HCT116 (cell line): ENCODE results near the gene RELL1. TPM values are rescaled to one million over a fixed set of nuclear protein-coding genes. Genes with fewer than 3 reads are reported as not detected.

Source experiments
- ATAC-seq: fragments of 200-7000 bp; cut with Tn5 transposase; 2 replicates; pipeline ENCODE4 v1.9.1; 2020; ENCODE audit warnings: mild to moderate bottlenecking, moderate library complexity
- BruUV-seq: library from RNA; stranded (reverse); fragments of 400-500 nt; replicated peaks from 2 replicates; lab custom pipeline; 2021; lab: Mats Ljungman, UMichigan
- CTCF ChIA-PET: fragments of 300-600 bp; sonication (Branson Sonifier 250); formaldehyde crosslinking; loops from one replicate; lab custom pipeline; 2021; ENCODE audit warnings: antibody characterized with exemption; lab: Charles Lee
- POLR2A ChIA-PET: fragments of 300-600, 350-600 bp; sonication (Branson Sonifier 250); formaldehyde crosslinking; loops from one replicate; lab custom pipeline; 2021; ENCODE audit warnings: antibody characterized with exemption; lab: Charles Lee
- RAD21 ChIA-PET, 2 experiments: fragments of 300-600 bp; sonication (Branson Sonifier 250); formaldehyde crosslinking; loops; one replicate each; lab custom pipeline; 2023; ENCODE audit warnings: low total read pairs in 2 of 2; ENCODE audit not compliant: uncharacterized antibody in 2 of 2, unreplicated experiment in 2 of 2, low non-redundant PET in 1 of 2; lab: Charles Lee
- DNase-seq: peaks from one replicate; pipeline ENCODE4 v3.0.0-alpha.2; 2010; ENCODE audit warnings: low read depth, low spot score
- H2AFZ ChIP-seq: fragments of 200-600 bp; shearing (Covaris generic), sonication (generic); 2 replicates; pipeline ENCODE4 v1.6.1; 2017; ENCODE audit warnings: low read depth, mixed run types, mixed read lengths, antibody characterized with exemption, low read length; ENCODE audit not compliant: poor library complexity, severe bottlenecking
- H3K27ac ChIP-seq: 2 replicates; pipeline ENCODE4 v1.5.1; 2012; ENCODE audit warnings: low read depth, low read length
- H3K27me3 ChIP-seq: fragments of 200-600 bp; sonication (generic); 2 replicates; pipeline ENCODE4 v1.6.1; 2016; ENCODE audit warnings: mixed run types, low read length, mixed read lengths; ENCODE audit not compliant: insufficient read depth
- H3K36me3 ChIP-seq, 2 experiments: fragments of 200-500 bp in 1 of 2; fragments of 200-600 bp in 1 of 2; sonication (Bioruptor generic) in 1 of 2; sonication (generic) in 1 of 2; 2 replicates each; pipeline versions ENCODE4 v1.5.1 to v1.6.1; 2014 to 2016; ENCODE audit warnings: low read length in 2 of 2, inconsistent platforms in 1 of 2, mixed read lengths in 1 of 2, mixed run types in 1 of 2; ENCODE audit not compliant: insufficient read depth in 2 of 2, control insufficient read depth in 1 of 2
- H3K4me1 ChIP-seq, 2 experiments: fragments of 200-600 bp in 1 of 2; sonication (generic) in 1 of 2; 2 replicates each; pipeline versions ENCODE4 v1.5.1 to v1.6.1; 2012 to 2017; ENCODE audit warnings: low read length in 2 of 2, inconsistent platforms in 1 of 2, mild to moderate bottlenecking in 1 of 2, mixed read lengths in 1 of 2, mixed run types in 1 of 2, moderate library complexity in 1 of 2; ENCODE audit not compliant: insufficient read depth in 2 of 2, control insufficient read depth in 1 of 2
- H3K4me2 ChIP-seq: fragments of 200-600 bp; sonication (generic); 2 replicates; pipeline ENCODE4 v1.6.1; 2017; ENCODE audit warnings: mixed run types, low read length, mixed read lengths
- H3K4me3 ChIP-seq, 2 experiments: fragments of 200-600 bp in 1 of 2; sonication (generic) in 1 of 2; replicated peaks in 1 of 2; 2 replicates each; pipeline ENCODE4 v1.5.1; 2011 to 2016; ENCODE audit warnings: low read length in 2 of 2, control low read depth in 1 of 2, low read depth in 1 of 2, mild to moderate bottlenecking in 1 of 2, mixed read lengths in 1 of 2, mixed run types in 1 of 2
- H3K79me2 ChIP-seq: fragments of 200-600 bp; sonication (generic); 2 replicates; pipeline ENCODE4 v1.6.1; 2017; ENCODE audit warnings: mild to moderate bottlenecking, mixed run types, low read length, moderate library complexity, mixed read lengths; ENCODE audit not compliant: insufficient read depth
- H3K9ac ChIP-seq: fragments of 200-600 bp; sonication (generic); 2 replicates; pipeline ENCODE4 v1.6.1; 2016; ENCODE audit warnings: low read length, mixed read lengths
- H3K9me2 ChIP-seq: fragments of 200-600 bp; sonication (generic), shearing (Covaris generic); 2 replicates; pipeline ENCODE4 v1.6.1; 2017; ENCODE audit warnings: mixed run types, mild to moderate bottlenecking, moderate library complexity; ENCODE audit not compliant: insufficient read depth
- H3K9me3 ChIP-seq, 2 experiments: fragments of 200-500 bp in 1 of 2; fragments of 200-600 bp in 1 of 2; sonication (Bioruptor generic) in 1 of 2; sonication (generic) in 1 of 2; 2 replicates each; pipeline ENCODE4 v1.6.1; 2014 to 2017; ENCODE audit warnings: low read length in 2 of 2, mixed read lengths in 2 of 2, inconsistent platforms in 1 of 2, low read depth in 1 of 2, mild to moderate bottlenecking in 1 of 2, mixed run types in 1 of 2, moderate library complexity in 1 of 2; ENCODE audit not compliant: control insufficient read depth in 1 of 2, insufficient read depth in 1 of 2
- H4K20me1 ChIP-seq: fragments of 200-600 bp; sonication (generic), shearing (Covaris generic); 2 replicates; pipeline ENCODE4 v1.6.1; 2017; ENCODE audit warnings: mixed run types, mild to moderate bottlenecking, moderate library complexity; ENCODE audit not compliant: insufficient read depth
- CBX3 ChIP-seq: IDR thresholded peaks from 2 replicates; pipeline ENCODE4 v1.6.1; 2012; ENCODE audit warnings: low read depth
- CEBPB ChIP-seq: IDR thresholded peaks from 2 replicates; pipeline ENCODE4 v1.6.1; 2012; ENCODE audit warnings: low read depth
- CTCF ChIP-seq, 3 experiments: fragments of 200-600 bp in 1 of 3; sonication (generic) in 1 of 3; IDR thresholded peaks in 2 of 3; conservative IDR thresholded peaks in 1 of 3; 2 replicates each; pipeline ENCODE4 v1.5.1; 2012 to 2017; ENCODE audit warnings: low read depth in 2 of 3, low read length in 2 of 3, antibody characterized with exemption in 1 of 3, borderline replicate concordance in 1 of 3, control low read depth in 1 of 3, mild to moderate bottlenecking in 1 of 3, mixed read lengths in 1 of 3, mixed run types in 1 of 3, moderate library complexity in 1 of 3; ENCODE audit not compliant: insufficient read depth in 1 of 3
- EGR1 ChIP-seq: IDR thresholded peaks from 2 replicates; pipeline ENCODE4 v1.6.1; 2012; ENCODE audit warnings: low read depth
- ELF1 ChIP-seq: IDR thresholded peaks from 2 replicates; pipeline ENCODE4 v1.6.1; 2012; ENCODE audit warnings: low read depth, borderline replicate concordance
- EZH2phosphoT487 ChIP-seq: fragments of 200-600 bp; IDR thresholded peaks from 2 replicates; pipeline ENCODE4 v1.6.1; 2018; ENCODE audit warnings: antibody characterized with exemption, borderline replicate concordance
- FOSL1 ChIP-seq: IDR thresholded peaks from 2 replicates; pipeline ENCODE4 v1.6.1; 2012; ENCODE audit warnings: low read depth
- JUND ChIP-seq: IDR thresholded peaks from 2 replicates; pipeline ENCODE4 v1.6.1; 2012
- MAX ChIP-seq: IDR thresholded peaks from 2 replicates; pipeline ENCODE4 v1.6.1; 2012
- POLR2A ChIP-seq: IDR thresholded peaks from 2 replicates; pipeline ENCODE4 v1.7.0; 2011; ENCODE audit warnings: borderline replicate concordance; ENCODE audit not compliant: insufficient read depth, insufficient read length; ENCODE audit errors: extremely low read depth
- POLR2AphosphoS5 ChIP-seq: IDR thresholded peaks from 2 replicates; pipeline ENCODE4 v1.6.1; 2011; ENCODE audit warnings: mild to moderate bottlenecking, low read depth, low read length, moderate library complexity
- RAD21 ChIP-seq: IDR thresholded peaks from 2 replicates; pipeline ENCODE4 v1.6.1; 2012; ENCODE audit warnings: low read depth, mild to moderate bottlenecking
- REST ChIP-seq: IDR thresholded peaks from 2 replicates; pipeline ENCODE4 v1.6.1; 2012; ENCODE audit warnings: low read depth
- SIN3A ChIP-seq: IDR thresholded peaks from 2 replicates; pipeline ENCODE4 v1.6.1; 2012; ENCODE audit warnings: low read depth
- SP1 ChIP-seq: IDR thresholded peaks from 2 replicates; pipeline ENCODE4 v1.6.1; 2012; ENCODE audit warnings: low read depth
- SRF ChIP-seq: IDR thresholded peaks from 2 replicates; pipeline ENCODE4 v1.6.1; 2012; ENCODE audit warnings: low read depth
- TCF7L2 ChIP-seq: IDR thresholded peaks from 2 replicates; pipeline ENCODE4 v1.7.0; 2011; ENCODE audit warnings: borderline replicate concordance, inconsistent platforms; ENCODE audit not compliant: insufficient read depth, insufficient read length; ENCODE audit errors: extremely low read depth
- YY1 ChIP-seq: IDR thresholded peaks from 2 replicates; pipeline ENCODE4 v1.6.1; 2011; ENCODE audit warnings: low read length, low read depth, moderate library complexity, mild to moderate bottlenecking; ENCODE audit not compliant: insufficient replicate concordance; ENCODE audit errors: extremely low read depth
- ZBTB33 ChIP-seq: IDR thresholded peaks from 2 replicates; pipeline ENCODE4 v1.6.1; 2011; ENCODE audit warnings: mild to moderate bottlenecking, low read length, moderate library complexity; ENCODE audit not compliant: insufficient replicate concordance; ENCODE audit errors: extremely low read depth
- ZNF274 ChIP-seq: fragments of 200-500 bp; sonication (Bioruptor generic); IDR thresholded peaks from 2 replicates; pipeline ENCODE4 v1.6.1; 2014; ENCODE audit warnings: mild to moderate bottlenecking, low read depth, low read length, inconsistent platforms
- intact Hi-C: fragments of 100-400 bp; cut with micrococcal nuclease; formaldehyde crosslinking; loops from 2 replicates; pipeline ENCODE4 v1.10.0; 2022
- total RNA-seq: library from RNA; stranded (reverse); gene quantifications from one replicate; pipeline ENCODE4 v1.2.1, GENCODE V29; 2021; ENCODE audit not compliant: unreplicated experiment

Gene RELL1
- total RNA-seq, 1 experiment from 2014 or later = 30.2 TPM

- no peaks in the 10 kb centered on the region for H3K9me2 ChIP-seq
- no peaks in the 10 kb centered on the region for H4K20me1 ChIP-seq
- ATAC-seq (no peak), DNase-seq (no peak)
- no peaks in the 10 kb centered on the region for H3K79me2 ChIP-seq
- no peak overlapping the region for H2AFZ ChIP-seq
- no peaks in the 10 kb centered on the region for H3K27me3 ChIP-seq
- no peak overlapping the region for H3K4me3 ChIP-seq
- ChIA-PET RAD21 (no interaction called here), POLR2A (no interaction called here), CTCF (no interaction called here)
- no peak overlapping the region for H3K9ac ChIP-seq
- no peaks in the 10 kb centered on the region for H3K9me3 ChIP-seq
- TF ChIP-seq SRF = no peak
- no peak for TF ChIP-seq ELF1
- TF ChIP-seq RAD21 = no peak
- no peak for TF ChIP-seq CTCF (IDR thresholded peaks at IDR 0.05 in 2 of 3, conservative IDR thresholded peaks at IDR 0.05 in 1 of 3; ENCODE audit: borderline replicate concordance in 1 of 3, insufficient read depth in 1 of 3, low read depth in 2 of 3, low read length in 2 of 3)
- no peak for TF ChIP-seq TCF7L2
- TF ChIP-seq SP1 = no peak
- TF ChIP-seq FOSL1 = no peak
- TF ChIP-seq CBX3 = no peak
- no peak for TF ChIP-seq ZBTB33
- TF ChIP-seq MAX = no peak
- no peak for TF ChIP-seq EZH2phosphoT487
- TF ChIP-seq POLR2A = no peak
- no peak for TF ChIP-seq CEBPB
- TF ChIP-seq YY1 = no peak
- TF ChIP-seq ZNF274 = no peak
- no peak for TF ChIP-seq REST
- TF ChIP-seq SIN3A = no peak
- TF ChIP-seq JUND = no peak
- no peak for TF ChIP-seq EGR1
- no peak for TF ChIP-seq POLR2AphosphoS5
- no TSS peak for BruUV-seq
- intact Hi-C loops = no loop called here
- H3K4me2 ChIP-seq = no peak overlapping the region
- no peak overlapping the region for H3K27ac ChIP-seq
- H3K4me1 ChIP-seq = no peaks in the 10 kb centered on the region
- no peaks in the 10 kb centered on the region for H3K36me3 ChIP-seq
These were observed 89.1 kb downstream of the RELL1 start for GRCh38 chr4:37597034-37597433.
